Hepatocyte (in vitro differentiated cells): ENCODE data around the gene SEL1L3. TPM values are rescaled to one million over a fixed set of nuclear protein-coding genes. Genes with fewer than 3 reads are reported as not detected.

Experiments
- DNase-seq: peaks from one replicate; pipeline ENCODE4 v3.0.0-alpha.2; 2016; ENCODE audit warnings: low spot score
- H2AFZ ChIP-seq: fragments of 200-600 bp; sonication (generic); 2 replicates; pipeline ENCODE4 v1.6.0; 2016; ENCODE audit warnings: antibody characterized with exemption, mild to moderate bottlenecking
- H3K27ac ChIP-seq: fragments of 200-600 bp; sonication (generic); 2 replicates; pipeline ENCODE4 v1.5.1; 2016; ENCODE audit warnings: mild to moderate bottlenecking
- H3K27me3 ChIP-seq: fragments of 200-600 bp; sonication (generic); 2 replicates; pipeline ENCODE4 v1.6.1; 2016
- H3K36me3 ChIP-seq: fragments of 200-600 bp; sonication (generic); replicated peaks from 2 replicates; pipeline ENCODE4 v1.5.1; 2016; ENCODE audit warnings: low read depth; ENCODE audit not compliant: insufficient read depth
- H3K4me1 ChIP-seq: fragments of 200-600 bp; sonication (generic); 2 replicates; pipeline ENCODE4 v1.5.1; 2016; ENCODE audit warnings: mild to moderate bottlenecking, moderate library complexity; ENCODE audit not compliant: insufficient read depth
- H3K4me2 ChIP-seq: fragments of 200-600 bp; sonication (generic); 2 replicates; pipeline ENCODE4 v1.6.0; 2016
- H3K4me3 ChIP-seq: fragments of 200-600 bp; sonication (generic); 2 replicates; pipeline ENCODE4 v1.5.1; 2016; ENCODE audit warnings: mild to moderate bottlenecking
- H3K79me2 ChIP-seq: fragments of 200-600 bp; sonication (generic); 2 replicates; pipeline ENCODE4 v1.6.0; 2017; ENCODE audit warnings: mild to moderate bottlenecking
- H3K9me2 ChIP-seq: fragments of 200-600 bp; sonication (generic); replicated peaks from 2 replicates; pipeline ENCODE4 v1.6.0; 2017; ENCODE audit warnings: mild to moderate bottlenecking; ENCODE audit not compliant: insufficient read depth
- H3K9me3 ChIP-seq: fragments of 200-600 bp; sonication (generic); 2 replicates; pipeline ENCODE4 v1.5.1; 2016; ENCODE audit warnings: low read depth, mild to moderate bottlenecking
- H4K20me1 ChIP-seq: fragments of 200-600 bp; sonication (generic); 2 replicates; pipeline ENCODE4 v1.6.0; 2016; ENCODE audit warnings: mild to moderate bottlenecking; ENCODE audit not compliant: insufficient read depth, poor library complexity, severe bottlenecking
- CTCF ChIP-seq: fragments of 200-600 bp; sonication (generic); IDR thresholded peaks from 2 replicates; pipeline ENCODE4 v1.5.1; 2016; ENCODE audit warnings: antibody characterized with exemption, mild to moderate bottlenecking; ENCODE audit not compliant: poor library complexity
- EZH2 ChIP-seq: fragments of 200-600 bp; sonication (generic); IDR thresholded peaks from 2 replicates; pipeline ENCODE4 v1.6.1; 2016; ENCODE audit warnings: antibody characterized with exemption, mild to moderate bottlenecking, borderline replicate concordance
- EZH2phosphoT487 ChIP-seq: fragments of 200-600 bp; sonication (generic); IDR thresholded peaks from one replicate; pipeline ENCODE4 v1.6.1; 2018; ENCODE audit warnings: antibody characterized with exemption, mild to moderate bottlenecking, low read depth, moderate library complexity; ENCODE audit not compliant: unreplicated experiment, severe bottlenecking
- WGBS: methylation state at CpG from one replicate; pipeline ENCODE4 v1.1.6; 2016; ENCODE audit warnings: low lambda C conversion rate; ENCODE audit errors: missing lambda C conversion rate; 5-methylcytosine and 5-hydroxymethylcytosine counted together
- polyA plus RNA-seq: library from polyadenylated mRNA; unstranded; fragments of >200 nt; fragmentation: Nextera tagmentation; extraction: Ambion mirVana; gene quantifications from 2 replicates; pipeline ENCODE4 v1.2.1, GENCODE V29; 2016
- total RNA-seq: library from RNA; depleted of rRNA; stranded (reverse); fragments of >200 nt; gene quantifications from 2 replicates; pipeline ENCODE4 v1.2.3, GENCODE V29; 2014

The SEL1L3 gene
- total and polyA plus RNA-seq, 2 experiments from 2014 or later: 13.7 to 56.2 TPM

- no peak for TF ChIP-seq EZH2phosphoT487
- TF ChIP-seq CTCF: no peak
- no peak for TF ChIP-seq EZH2
- Histone ChIP-seq H3K79me2 (no peaks in the 10 kb centered on the region), H3K9me2 (no peaks in the 10 kb centered on the region), H4K20me1 (no peaks in the 10 kb centered on the region), H3K4me3 (no peak overlapping the region), H3K36me3 (no peaks in the 10 kb centered on the region), H2AFZ (no peak overlapping the region), H3K27me3 (no peaks in the 10 kb centered on the region), H3K4me2 (no peak overlapping the region), H3K27ac (no peak overlapping the region), H3K9me3 (no peaks in the 10 kb centered on the region), H3K4me1 (no peaks in the 10 kb centered on the region)
- DNase-seq: no peak
- 64% methylated on average over 4 of the region's 4 CpGs for WGBS
Measured at GRCh38 chr4:25811374-25811690, 51.5 kb downstream of the SEL1L3 start.

GRCh38 chr4:25810461-25811373 is 52.1 kb downstream of the SEL1L3 start:
- H3K4me2 ChIP-seq: no peak overlapping the region
- H3K9me3 ChIP-seq: no peaks in the 10 kb centered on the region
- H3K4me3 ChIP-seq: no peak overlapping the region
- WGBS: 83% methylated on average over 23 of the region's 23 CpGs
- peak; percentile 29 for DNase-seq
- H3K36me3 ChIP-seq: no peaks in the 10 kb centered on the region
- H3K9me2 ChIP-seq: no peaks in the 10 kb centered on the region
- H4K20me1 ChIP-seq: no peaks in the 10 kb centered on the region
- H3K27ac ChIP-seq: no peak overlapping the region
- TF ChIP-seq EZH2phosphoT487: no peak
- no peak for TF ChIP-seq EZH2
- no peak for TF ChIP-seq CTCF
- no peak overlapping the region for H2AFZ ChIP-seq
- no peaks in the 10 kb centered on the region for H3K27me3 ChIP-seq
- H3K79me2 ChIP-seq: no peaks in the 10 kb centered on the region
- no peaks in the 10 kb centered on the region for H3K4me1 ChIP-seq

- no peak for TF ChIP-seq EZH2phosphoT487
- TF ChIP-seq CTCF: no peak
- TF ChIP-seq EZH2: no peak
- no peak overlapping the region for H3K4me3 ChIP-seq
- H3K27ac ChIP-seq: no peak overlapping the region
- no peaks in the 10 kb centered on the region for H3K27me3 ChIP-seq
- no peaks in the 10 kb centered on the region for H3K4me1 ChIP-seq
- no peaks in the 10 kb centered on the region for H3K36me3 ChIP-seq
- no peaks in the 10 kb centered on the region for H4K20me1 ChIP-seq
- no peak for DNase-seq
- H3K4me2 ChIP-seq: no peak overlapping the region
- H2AFZ ChIP-seq: no peak overlapping the region
- WGBS: 86% methylated on average over 4 of the region's 4 CpGs
- no peaks in the 10 kb centered on the region for H3K9me3 ChIP-seq
- no peaks in the 10 kb centered on the region for H3K9me2 ChIP-seq
- H3K79me2 ChIP-seq: no peaks in the 10 kb centered on the region
Measured at GRCh38 chr4:25809996-25810395, 52.8 kb downstream of the SEL1L3 start.
